PC-9 (cell line): ENCODE data around the gene RTP4. TPM values are rescaled to one million over a fixed set of nuclear protein-coding genes. Genes with fewer than 3 reads are reported as not detected.

Experiments
- BruUV-seq: library from RNA; stranded (reverse); fragments of 400-500 nt; replicated peaks from 2 replicates; lab custom pipeline; 2021; lab: Mats Ljungman, UMichigan
- CTCF ChIA-PET: fragments of 300-600 bp; sonication (Branson Sonifier 250); formaldehyde crosslinking; loops from one replicate; lab custom pipeline; 2022; ENCODE audit warnings: antibody characterized with exemption; lab: Charles Lee
- POLR2A ChIA-PET: fragments of 300-600 bp; sonication (Branson Sonifier 250); formaldehyde crosslinking; loops from one replicate; lab custom pipeline; 2022; ENCODE audit warnings: antibody characterized with exemption; ENCODE audit not compliant: unreplicated experiment; lab: Charles Lee
- DNase-seq, 2 experiments: peaks; one replicate each; pipeline versions ENCODE4 v3.0.0 to v3.0.0-alpha.2; 2015 to 2022; ENCODE audit warnings: mixed read lengths in 1 of 2
- H2AFZ ChIP-seq: fragments of 200-600 bp; sonication (generic); 2 replicates; pipeline ENCODE4 v1.8.1; 2017; ENCODE audit warnings: antibody characterized with exemption
- H3F3A ChIP-seq: fragments of 200-600 bp; sonication (generic); 2 replicates; pipeline ENCODE4 v1.8.1; 2017; ENCODE audit warnings: antibody characterized with exemption, mild to moderate bottlenecking, low read depth; ENCODE audit not compliant: insufficient read depth
- H3K27ac ChIP-seq: fragments of 200-600 bp; sonication (generic); 2 replicates; pipeline ENCODE4 v1.6.1; 2016; ENCODE audit warnings: mixed run types
- H3K27me3 ChIP-seq: fragments of 200-600 bp; sonication (generic); 2 replicates; pipeline ENCODE4 v1.6.1; 2016; ENCODE audit warnings: low read depth, mixed run types; ENCODE audit not compliant: insufficient read depth
- H3K36me3 ChIP-seq: fragments of 200-600 bp; sonication (generic); 2 replicates; pipeline ENCODE4 v1.6.1; 2016; ENCODE audit warnings: low read depth, mixed run types
- H3K4me1 ChIP-seq: fragments of 200-600 bp; sonication (generic); replicated peaks from 2 replicates; pipeline ENCODE4 v1.6.1; 2016; ENCODE audit warnings: mixed run types; ENCODE audit not compliant: insufficient read depth
- H3K4me2 ChIP-seq: fragments of 200-600 bp; sonication (generic); 2 replicates; pipeline ENCODE4 v1.6.1; 2017; ENCODE audit warnings: mixed run types
- H3K4me3 ChIP-seq: fragments of 200-600 bp; sonication (generic); 2 replicates; pipeline ENCODE4 v1.6.1; 2016; ENCODE audit warnings: mixed run types
- H3K79me2 ChIP-seq: fragments of 200-600 bp; sonication (generic); 2 replicates; pipeline ENCODE4 v1.6.1; 2017; ENCODE audit warnings: low read depth, mixed run types
- H3K9me2 ChIP-seq: fragments of 200-600 bp; sonication (generic); 2 replicates; pipeline ENCODE4 v1.8.1; 2017; ENCODE audit warnings: mild to moderate bottlenecking; ENCODE audit not compliant: insufficient read depth
- H3K9me3 ChIP-seq: fragments of 200-600 bp; sonication (generic); 2 replicates; pipeline ENCODE4 v1.8.1; 2016; ENCODE audit warnings: low read depth; ENCODE audit not compliant: insufficient read depth
- H4K20me1 ChIP-seq: fragments of 200-600 bp; sonication (generic); 2 replicates; pipeline ENCODE4 v1.8.1; 2017; ENCODE audit not compliant: insufficient read depth
- EZH2 ChIP-seq: fragments of 200-600 bp; sonication (generic); IDR thresholded peaks from 2 replicates; pipeline ENCODE4 v1.8.0; 2017; ENCODE audit warnings: antibody characterized with exemption, low read depth
- intact Hi-C: fragments of 100-400 bp; cut with micrococcal nuclease; formaldehyde crosslinking; loops from one replicate; pipeline ENCODE4 v1.10.0; 2022; ENCODE audit not compliant: unreplicated experiment
- total RNA-seq: library from RNA; stranded (reverse); gene quantifications from 2 replicates; pipeline ENCODE4 v1.2.3, GENCODE V29; 2021
- TF ChIP-seq, protein P1 (sequence below): fragments of 200-600 bp; sonication (generic); conservative IDR thresholded peaks from 2 replicates; pipeline ENCODE4 v1.6.1; 2017; ENCODE audit warnings: mixed run types, antibody characterized with exemption, mild to moderate bottlenecking, moderate library complexity

RTP4 gene
- total RNA-seq, 1 experiment from 2014 or later: 0.90 TPM

DNA sequence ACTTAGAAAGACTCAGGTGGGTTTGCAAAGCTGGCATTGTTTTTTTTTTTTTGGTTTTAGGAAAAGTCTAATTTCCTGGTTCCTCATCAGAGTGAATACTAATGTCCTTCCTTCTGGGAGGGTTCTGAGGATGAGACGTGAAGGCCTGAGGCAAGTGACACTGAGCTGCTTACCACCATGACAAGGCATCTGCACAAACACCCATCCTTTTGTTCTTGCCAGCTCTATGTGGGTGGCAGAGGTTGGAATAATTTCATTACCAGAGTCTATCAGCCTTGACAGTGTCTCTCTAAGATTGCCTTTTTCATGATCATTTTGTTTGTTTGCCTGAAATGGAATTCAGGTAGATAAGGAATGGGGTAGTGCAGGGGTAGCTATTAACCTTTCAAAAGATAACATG, 17.1 kb downstream of the RTP4 start:
- no peak overlapping the region for H3K4me2 ChIP-seq
- POLR2A ChIA-PET: no interaction called here
- CTCF ChIA-PET: no interaction called here

DNA sequence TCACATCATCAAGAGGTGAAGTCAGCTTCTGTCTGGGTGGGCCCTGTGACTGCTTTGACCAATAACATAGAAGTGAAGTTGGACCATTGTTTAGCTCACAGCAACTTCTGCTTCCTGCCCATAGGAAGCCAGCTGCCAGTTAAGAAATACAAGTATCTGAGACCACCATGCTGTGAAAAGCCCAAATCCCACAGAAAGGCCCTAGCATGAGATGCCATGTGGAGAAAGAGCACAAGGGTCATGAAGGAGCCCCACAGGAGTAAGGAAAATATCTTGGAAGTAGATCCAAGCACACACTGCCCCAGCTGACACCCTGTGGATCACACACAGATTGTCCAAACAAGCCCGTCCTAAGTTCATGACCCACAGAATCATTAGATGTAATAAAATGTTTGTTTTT, 28.5 kb downstream of the RTP4 start:
- Histone ChIP-seq H3K4me1 (no peaks in the 10 kb centered on the region), H3K4me2 (no peak overlapping the region), H3K4me3 (no peak overlapping the region), H3K9me3 (no peaks in the 10 kb centered on the region), H3K27me3 (no peaks in the 10 kb centered on the region), H3F3A (no peaks in the 10 kb centered on the region), H3K36me3 (no peaks in the 10 kb centered on the region), H2AFZ (no peak overlapping the region), H3K9me2 (no peaks in the 10 kb centered on the region), H3K79me2 (no peaks in the 10 kb centered on the region), H3K27ac (no peak overlapping the region), H4K20me1 (no peaks in the 10 kb centered on the region)
- ChIA-PET CTCF (no interaction called here), POLR2A (no interaction called here)
- intact Hi-C loops: no loop called here
- DNase-seq: no peak
- BruUV-seq: no TSS peak
- TF ChIP-seq, protein P1, sequence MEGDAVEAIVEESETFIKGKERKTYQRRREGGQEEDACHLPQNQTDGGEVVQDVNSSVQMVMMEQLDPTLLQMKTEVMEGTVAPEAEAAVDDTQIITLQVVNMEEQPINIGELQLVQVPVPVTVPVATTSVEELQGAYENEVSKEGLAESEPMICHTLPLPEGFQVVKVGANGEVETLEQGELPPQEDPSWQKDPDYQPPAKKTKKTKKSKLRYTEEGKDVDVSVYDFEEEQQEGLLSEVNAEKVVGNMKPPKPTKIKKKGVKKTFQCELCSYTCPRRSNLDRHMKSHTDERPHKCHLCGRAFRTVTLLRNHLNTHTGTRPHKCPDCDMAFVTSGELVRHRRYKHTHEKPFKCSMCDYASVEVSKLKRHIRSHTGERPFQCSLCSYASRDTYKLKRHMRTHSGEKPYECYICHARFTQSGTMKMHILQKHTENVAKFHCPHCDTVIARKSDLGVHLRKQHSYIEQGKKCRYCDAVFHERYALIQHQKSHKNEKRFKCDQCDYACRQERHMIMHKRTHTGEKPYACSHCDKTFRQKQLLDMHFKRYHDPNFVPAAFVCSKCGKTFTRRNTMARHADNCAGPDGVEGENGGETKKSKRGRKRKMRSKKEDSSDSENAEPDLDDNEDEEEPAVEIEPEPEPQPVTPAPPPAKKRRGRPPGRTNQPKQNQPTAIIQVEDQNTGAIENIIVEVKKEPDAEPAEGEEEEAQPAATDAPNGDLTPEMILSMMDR: no peak
- no peak for TF ChIP-seq EZH2

More for the DNA sequence above, 17.1 kb downstream of the RTP4 start:
- no peak overlapping the region for H3K27ac ChIP-seq
- H3K27me3 ChIP-seq: peaks cover 11% of the 10 kb centered on the region
- no TSS peak for BruUV-seq
- H2AFZ ChIP-seq: no peak overlapping the region
- no peaks in the 10 kb centered on the region for H3K9me2 ChIP-seq
- DNase-seq: no peak
- TF ChIP-seq EZH2: no peak
- TF ChIP-seq, protein P1: no peak
- intact Hi-C loops: no loop called here
- no peaks in the 10 kb centered on the region for H4K20me1 ChIP-seq
- H3K4me1 ChIP-seq: no peaks in the 10 kb centered on the region
- no peaks in the 10 kb centered on the region for H3F3A ChIP-seq
- no peaks in the 10 kb centered on the region for H3K36me3 ChIP-seq
- no peak overlapping the region for H3K4me3 ChIP-seq
- no peaks in the 10 kb centered on the region for H3K79me2 ChIP-seq
- no peaks in the 10 kb centered on the region for H3K9me3 ChIP-seq

DNA sequence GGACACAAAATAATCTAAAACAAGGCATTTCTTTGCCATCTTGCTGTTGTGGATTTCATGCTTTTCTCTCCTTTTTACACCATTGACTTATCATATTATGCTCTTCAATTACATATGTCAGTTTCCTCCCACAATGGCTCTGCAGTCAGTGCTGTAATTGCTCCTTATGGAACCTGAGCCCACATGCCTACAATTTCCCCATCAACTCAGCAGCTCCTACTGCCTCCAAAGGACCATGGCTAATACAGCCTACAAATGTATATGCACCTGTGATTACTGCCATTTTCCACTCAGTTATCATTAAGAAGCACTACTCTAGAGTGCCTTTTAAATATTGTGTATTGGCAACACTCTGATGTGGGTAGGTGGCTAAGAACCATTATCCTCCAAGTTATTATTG, 30.8 kb downstream of the RTP4 start:
- Histone ChIP-seq H3F3A (peaks cover 7% of the 10 kb centered on the region; the same call in 1 of the 2 replicates), H3K4me2 (no peak overlapping the region), H3K9me3 (no peaks in the 10 kb centered on the region), H3K36me3 (no peaks in the 10 kb centered on the region), H3K27ac (no peak overlapping the region), H3K79me2 (no peaks in the 10 kb centered on the region), H3K27me3 (no peaks in the 10 kb centered on the region), H4K20me1 (no peaks in the 10 kb centered on the region), H3K4me3 (no peak overlapping the region), H3K4me1 (peaks cover 8% of the 10 kb centered on the region), H2AFZ (no peak overlapping the region), H3K9me2 (no peaks in the 10 kb centered on the region)
- DNase-seq: no peak
- CTCF ChIA-PET: no interaction called here
- no TSS peak for BruUV-seq
- POLR2A ChIA-PET: no interaction called here
- TF ChIP-seq, protein P1: no peak
- TF ChIP-seq EZH2: no peak
- intact Hi-C loops: no loop called here
